Mucosa of gallbladder (tissue), 1 donor: ENCODE data around the gene RBMS1. TPM values are rescaled to one million over a fixed set of nuclear protein-coding genes. Genes with fewer than 3 reads are reported as not detected.
A peak's percentile ranks its signal among the peaks of the same experiment; 100 is the strongest.

Experiments used
- DNase-seq: peaks from one replicate; pipeline ENCODE4 v3.0.0-alpha.2; 2020; ENCODE audit warnings: low spot score
- total RNA-seq: library from RNA; stranded (reverse); gene quantifications from one replicate; pipeline ENCODE4 v1.2.1, GENCODE V29; 2021
- donor health status: DM: no; HTN: no; CAD: no.

RBMS1 gene
- total RNA-seq, 1 donor from 2014 or later, result 36.2 TPM

DNA sequence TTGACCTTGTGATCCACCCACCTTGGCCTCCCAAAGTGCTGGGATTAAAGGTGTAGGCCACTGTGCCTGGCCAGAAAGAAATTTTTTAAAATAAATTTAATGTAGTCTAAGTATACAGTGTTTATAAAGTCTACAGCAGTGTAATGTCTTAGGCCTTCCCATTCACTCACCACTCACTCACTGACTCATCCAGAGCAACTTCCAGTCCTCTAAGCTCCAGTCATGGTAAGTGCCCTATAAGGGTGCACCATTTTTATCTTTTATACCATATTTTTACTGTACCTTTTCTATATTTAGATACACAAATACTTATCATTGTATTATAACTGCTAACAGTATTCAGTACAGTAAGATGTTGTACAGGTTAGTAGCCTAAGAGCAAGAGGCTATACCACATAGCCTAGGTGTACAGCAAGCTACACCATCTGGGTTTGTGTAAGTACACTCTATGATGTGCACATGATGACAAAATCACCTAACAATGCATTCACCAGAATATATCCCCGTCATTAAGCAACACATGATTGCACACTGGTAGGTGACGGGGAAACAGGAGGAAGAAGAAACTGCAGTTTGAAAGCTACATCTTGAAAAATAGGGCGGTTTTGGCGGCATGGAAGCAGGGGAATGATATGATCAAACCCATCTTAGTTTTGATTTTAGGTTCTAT is 188.4 kb downstream of the RBMS1 start:
- no peak for DNase-seq

DNA sequence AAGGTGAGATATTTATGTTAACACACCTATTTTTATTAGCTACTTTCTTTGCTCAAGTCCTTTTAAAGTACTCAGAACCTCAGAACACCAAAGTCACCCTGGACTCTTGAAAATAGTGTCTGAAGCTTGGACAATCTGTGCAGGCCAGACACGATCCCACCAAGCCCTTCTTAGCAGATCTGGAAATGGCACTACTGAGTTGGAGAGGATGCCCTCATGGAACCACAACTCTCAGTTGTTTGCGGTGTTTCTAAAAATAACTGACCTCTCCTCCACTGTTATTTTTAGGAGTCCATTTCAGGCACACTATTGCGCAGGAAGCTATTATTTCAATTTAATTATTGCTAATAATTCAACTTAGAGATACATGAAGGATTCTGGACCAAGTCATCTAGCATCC is 190.1 kb downstream of the RBMS1 start:
- DNase-seq, result no peak

DNA sequence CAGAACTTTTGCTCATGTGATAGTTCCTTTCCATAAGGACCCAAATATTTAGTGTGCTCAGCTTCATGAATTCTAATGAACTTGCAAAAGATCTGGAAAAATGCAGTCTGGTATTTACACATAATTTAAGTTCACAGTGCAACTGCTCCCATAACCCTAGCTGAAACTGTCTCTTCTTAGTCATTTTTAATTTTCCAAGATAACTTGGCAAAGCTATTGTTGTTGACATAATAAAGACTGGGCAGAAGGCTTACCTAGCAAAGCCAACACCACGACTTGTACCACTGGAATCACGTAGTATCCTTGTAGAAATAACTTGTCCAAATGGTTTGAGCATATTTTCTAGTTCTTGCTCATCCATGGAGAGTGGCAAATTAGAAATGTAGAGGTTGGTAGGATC is 190.5 kb downstream of the RBMS1 start:
- DNase-seq, result no peak

DNA sequence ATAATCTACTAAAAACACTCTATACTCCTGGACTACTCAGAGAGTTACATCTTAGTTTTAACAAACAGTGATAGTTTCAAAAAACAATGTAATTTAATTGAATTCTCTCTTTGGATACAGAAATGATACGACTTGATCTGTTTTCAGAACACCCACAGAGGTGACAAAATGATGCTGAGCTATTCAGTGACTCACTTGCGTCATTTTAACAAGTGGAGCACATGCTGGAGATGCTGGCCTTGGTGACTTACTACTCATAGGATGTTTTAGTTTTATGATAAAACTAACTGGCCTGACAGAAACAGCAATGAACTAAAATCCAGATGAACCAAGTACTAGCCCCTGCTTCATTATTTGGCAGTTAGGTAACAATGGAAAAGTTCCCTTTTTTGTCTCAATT is 192.2 kb downstream of the RBMS1 start:
- no peak for DNase-seq

DNA sequence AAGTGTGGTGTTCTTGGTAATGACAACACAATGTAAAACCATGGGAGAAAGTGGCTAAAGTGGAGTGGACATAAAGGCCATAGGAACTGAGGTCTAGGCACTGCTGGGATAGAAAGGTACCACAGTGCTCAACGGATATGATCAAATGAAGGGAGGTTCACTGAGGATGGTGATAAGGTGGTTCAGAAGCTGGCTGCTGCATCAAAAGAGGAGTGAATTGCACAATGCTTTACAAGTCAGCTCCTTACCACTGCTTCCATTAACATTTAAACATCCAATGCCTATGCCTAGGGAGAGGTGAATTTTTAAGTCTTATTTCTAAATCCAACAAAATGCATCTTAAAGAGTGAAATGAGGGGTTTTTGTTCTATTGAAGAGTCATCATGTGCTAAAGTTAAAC is 193.4 kb downstream of the RBMS1 start:
- no peak for DNase-seq

DNA sequence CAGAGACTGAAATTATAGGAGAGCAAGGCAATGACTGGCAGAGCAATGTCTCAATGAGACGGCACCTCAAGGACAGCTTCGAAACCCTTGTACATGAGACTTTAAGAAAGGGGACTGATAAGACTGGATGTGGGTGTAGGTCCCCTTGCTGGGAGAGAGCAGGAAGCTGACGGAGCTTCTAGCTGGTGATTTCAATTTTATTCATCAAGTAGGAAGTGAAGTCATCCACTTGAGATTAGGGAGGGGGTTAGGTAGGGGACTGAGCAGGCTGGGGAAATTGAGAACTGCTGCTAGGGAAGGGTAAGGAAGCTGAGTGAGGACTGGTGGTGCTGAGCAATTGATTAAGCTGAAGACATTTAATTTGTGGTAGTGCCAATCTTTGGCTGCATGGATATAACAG is 194.1 kb downstream of the RBMS1 start:
- no peak for DNase-seq

DNA sequence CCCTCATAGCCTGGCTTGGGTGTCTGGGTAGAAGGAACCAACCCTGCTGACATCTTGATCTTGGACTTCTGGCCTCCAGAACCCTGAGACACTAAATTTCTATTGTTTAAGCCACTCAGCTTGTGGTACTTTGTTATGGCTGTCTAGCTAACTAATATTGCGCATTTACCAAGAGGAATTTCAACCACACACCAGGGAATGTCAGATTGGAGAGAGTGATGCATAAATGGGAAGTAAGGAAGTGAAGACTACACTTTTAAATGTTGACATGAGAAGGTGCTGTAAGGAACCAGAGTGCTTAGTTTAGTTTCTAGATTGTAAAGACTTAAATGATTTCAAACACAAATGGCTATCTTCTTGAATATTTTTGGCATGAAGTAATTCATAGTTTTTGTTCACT is 194.6 kb downstream of the RBMS1 start:
- no peak for DNase-seq

DNA sequence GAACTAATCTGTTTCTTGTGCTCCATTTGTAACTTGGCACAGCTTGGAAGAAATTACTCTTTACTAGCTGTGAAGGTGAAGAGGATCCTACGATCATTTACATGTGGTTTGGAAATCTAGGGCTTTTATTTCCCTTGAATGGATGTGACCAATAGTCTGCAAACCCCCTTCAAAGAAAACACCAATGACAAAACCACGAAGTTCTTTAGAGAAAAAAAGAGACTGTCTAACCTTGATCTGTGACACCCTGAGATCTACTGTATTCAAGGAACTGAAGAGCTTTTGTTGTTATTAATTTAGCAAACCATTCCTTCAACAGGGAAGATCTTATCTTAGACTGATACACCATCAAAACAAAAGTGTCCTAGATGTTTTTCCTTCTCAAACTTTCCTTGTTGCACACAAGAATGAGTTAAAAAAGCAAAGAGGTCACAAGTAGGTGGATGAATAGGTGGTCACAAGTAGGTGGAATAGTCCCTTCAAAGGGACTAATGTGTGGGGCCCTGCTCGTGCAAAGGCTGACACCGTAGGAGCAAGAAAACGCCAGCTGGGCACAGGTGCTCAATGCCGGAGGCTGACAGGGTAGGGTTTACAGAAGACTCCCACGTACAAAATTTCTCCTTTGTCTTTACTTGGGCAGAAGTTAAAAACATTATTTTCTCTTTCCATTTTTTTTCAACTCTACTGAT is 197.9 kb downstream of the RBMS1 start:
- DNase-seq, result no peak

DNA sequence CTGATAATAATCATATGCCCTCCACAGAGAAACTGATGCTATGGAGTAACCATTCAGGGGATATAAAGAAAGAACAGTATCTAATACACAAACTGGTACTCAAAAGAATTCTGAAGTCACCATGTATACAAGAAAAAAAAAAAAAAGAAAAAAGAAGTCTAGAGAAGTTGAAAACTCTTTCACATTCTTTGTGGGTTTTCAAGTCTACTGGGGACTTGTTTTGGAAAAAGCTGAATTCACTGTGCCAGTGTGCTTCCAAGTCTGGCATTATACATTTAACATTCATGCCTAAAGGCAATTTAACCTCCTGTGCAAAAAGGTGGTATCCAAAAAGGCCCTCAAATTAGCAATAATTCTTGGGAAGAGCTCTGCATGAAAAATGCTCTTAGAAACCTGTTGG is 198.7 kb downstream of the RBMS1 start:
- no peak for DNase-seq

DNA sequence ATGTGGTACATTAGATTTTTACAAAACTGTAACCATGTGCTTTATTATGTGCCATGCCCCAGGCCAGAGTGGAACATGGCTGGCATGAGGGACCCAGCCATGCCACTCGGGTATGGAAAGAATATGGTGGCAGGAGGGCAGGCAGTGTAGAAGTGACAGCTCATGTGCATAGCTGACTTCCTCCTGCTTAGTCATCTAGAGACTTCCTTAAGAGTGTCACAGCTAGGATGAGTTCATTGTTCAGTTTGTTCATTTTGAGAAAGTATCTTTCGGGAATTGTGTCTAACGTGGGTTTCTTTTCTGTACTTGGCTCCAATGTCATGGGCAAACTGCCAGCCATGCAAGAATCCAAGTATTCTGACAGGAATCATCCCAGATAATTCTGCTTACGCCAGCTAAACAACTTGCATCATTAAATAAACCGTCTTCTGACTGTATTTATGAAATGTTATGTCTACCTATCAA is 199.2 kb downstream of the RBMS1 start:
- peak; percentile 71 for DNase-seq

DNA sequence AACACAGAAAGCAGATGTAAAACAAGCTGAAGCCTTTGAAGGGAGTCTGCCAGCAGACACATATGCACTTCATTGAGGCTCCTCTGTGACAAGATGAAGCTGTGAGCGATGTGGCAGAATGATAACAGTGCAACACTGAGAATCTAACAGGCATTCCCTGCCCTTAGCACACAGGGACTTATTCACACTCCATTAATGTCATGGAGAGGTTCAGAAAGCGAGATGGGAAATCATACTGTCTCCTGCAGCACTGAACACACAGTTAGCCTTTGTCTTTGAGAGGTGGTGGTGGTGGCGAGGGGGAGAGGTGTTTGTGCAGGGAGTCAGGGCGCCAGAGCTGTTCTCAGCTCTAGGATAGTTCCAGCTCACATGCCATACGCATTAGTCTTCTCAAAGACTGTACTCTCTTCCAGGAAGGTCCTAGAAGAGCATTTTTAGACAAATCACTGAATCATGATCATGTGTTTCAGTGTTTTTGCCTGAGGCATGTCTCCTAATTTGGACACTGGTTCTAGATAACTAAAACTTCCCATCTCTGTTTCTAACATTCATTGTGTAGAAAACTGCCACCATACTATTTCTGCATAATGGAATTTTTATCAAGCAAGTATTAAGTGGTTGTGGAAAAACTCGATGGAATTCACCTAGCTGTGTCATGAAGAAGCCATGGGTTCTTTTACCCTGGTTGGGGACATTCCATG is 200.1 kb downstream of the RBMS1 start:
- DNase-seq, result no peak

DNA sequence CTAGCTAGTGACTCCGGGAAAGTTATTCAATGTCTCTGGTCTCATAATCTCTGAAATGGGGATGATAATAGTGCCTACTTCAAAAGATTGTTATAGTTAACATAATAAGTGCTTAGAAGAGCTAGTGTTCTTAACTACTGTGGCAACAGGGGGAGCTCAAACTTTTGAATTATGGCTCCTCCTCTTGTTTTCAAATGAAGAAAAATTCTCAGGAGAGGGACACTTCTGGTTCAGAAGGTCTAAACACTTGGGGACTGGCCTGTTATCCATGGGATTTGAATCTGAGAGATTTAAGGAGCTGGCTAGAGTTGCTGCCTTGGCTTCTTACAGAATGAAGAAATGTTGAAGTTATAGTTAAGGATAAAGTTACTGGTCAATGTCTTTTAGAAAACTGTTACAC is 201.4 kb downstream of the RBMS1 start:
- DNase-seq, result no peak

DNA sequence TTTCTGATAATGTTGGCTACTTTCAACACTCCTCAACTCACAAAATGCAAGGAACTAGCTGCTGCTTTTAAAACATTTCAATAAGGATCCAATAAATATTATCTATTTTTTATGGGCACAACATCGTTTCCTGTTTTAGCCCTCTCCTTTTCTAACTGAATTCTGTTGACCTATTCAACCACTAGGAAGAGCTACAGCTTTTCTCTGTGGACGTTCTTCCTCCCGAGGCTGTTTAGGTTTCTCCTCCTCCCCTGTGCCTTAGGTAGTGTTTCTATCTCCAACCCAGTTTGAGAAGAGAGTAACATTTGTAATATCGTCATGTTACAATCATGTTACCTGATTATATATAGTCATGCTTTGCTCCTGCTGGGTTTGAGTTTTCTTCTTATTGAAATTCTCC is 202.2 kb downstream of the RBMS1 start:
- no peak for DNase-seq

DNA sequence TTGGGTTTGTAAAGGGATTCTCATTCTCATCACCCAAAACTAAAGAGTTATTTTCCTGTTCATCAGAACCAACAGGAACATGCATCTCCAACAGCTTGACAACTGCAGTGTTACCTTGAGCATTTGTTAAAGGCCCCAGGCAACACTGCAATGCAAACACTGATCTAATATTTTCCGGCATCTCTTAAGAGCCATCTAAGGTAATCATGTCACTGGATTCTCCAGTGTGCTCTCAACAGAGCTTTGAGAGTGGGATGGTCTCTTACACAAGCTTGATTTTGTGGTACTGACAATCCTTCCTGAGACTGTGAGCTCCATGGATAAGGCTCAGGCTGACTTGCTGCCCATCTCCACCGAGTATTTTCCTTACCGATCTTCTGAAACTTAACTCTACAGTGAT is 203.0 kb downstream of the RBMS1 start:
- DNase-seq, result no peak

DNA sequence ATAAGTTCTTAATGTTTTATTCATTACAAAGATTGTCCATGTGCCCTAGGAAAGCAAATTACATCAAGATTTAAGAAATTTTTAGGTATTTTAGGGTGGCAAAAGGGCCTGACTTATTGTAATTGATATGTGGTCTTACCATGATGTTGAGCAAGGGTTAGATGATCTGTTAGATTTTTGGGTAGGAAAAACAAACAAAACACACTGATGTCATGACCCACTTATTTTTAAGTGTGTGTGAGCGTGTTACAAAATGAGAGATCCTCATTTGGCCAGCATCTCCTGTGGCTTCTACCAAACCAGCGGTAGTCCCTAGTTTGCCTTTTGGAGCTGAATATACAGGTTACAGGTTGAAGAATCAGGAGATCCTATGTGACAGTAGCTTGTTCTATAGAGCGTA is 203.8 kb downstream of the RBMS1 start:
- DNase-seq, result no peak

DNA sequence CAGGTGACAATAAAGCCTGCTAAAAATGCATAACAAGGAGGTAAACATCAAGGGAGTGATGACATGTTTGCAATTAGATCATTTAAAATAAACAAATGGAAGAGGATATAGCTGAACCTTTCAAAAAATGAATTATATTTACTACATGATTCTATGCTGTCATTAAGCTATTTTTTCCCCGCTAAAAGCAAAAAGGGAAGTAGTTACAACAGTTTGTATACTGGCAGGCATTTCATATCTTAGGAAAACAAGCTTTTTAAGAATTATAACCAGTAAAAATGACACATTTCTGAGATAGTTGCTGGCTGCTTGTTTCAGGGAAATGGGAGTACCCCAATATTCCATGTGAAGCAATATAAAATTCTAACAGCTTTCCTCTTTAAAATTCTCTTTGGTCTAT is 204.5 kb downstream of the RBMS1 start:
- no peak for DNase-seq

DNA sequence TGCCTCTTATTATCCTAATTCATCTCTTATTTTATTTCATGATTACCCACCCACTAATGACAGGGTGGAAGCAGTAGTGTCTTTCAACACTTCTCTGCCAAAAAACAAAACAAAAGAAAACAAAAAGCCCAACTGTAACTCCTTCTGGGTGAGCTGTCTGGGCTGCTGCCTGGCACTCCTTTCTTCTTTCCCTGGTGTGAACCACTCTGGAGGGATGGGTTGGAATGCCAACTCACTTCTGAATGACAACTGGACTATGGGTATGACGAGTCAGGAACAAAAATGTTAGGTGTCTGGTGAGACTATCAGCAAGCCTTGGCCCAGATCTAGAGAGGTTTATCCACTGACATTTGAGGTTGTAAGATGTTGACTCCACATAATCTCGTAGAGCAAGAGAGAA is 205.3 kb downstream of the RBMS1 start:
- no peak for DNase-seq

DNA sequence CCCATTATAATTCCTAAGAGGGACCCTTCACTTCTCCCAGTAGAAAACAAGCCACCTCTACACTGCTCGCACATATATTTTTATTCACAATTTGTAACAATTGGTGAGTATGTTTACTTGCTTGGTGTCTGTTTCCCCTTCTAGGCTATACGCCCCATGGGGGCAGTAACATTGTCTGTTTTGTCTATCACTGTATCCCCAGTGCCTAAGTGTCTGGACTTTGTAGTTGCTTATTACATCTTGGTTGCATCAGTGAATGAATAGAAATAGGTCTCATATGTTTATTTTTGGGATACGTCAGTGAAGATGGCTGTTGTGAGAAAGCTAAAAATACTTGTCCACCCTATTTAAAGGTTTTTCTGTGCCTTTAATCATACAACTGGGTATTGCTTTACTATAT is 206.1 kb downstream of the RBMS1 start:
- no peak for DNase-seq

DNA sequence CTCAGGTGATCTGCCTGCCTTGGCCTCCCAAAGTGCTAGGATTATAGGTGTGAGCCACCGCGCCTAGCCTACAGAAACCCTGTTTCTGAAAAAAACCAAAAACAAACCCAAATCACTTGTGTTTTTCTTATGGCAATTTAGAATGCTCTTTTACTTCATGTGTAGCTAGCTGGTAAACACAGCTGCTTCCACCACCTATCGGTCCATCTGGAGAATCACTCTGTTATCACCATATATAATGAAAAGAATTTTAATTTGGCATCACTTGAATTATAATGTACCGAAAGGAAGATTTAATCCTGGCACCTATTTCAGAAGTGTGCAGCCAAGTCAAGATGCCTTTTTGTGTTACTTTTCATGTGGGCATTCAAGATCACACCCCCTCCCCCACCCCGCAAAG is 207.1 kb downstream of the RBMS1 start:
- DNase-seq, result no peak

DNA sequence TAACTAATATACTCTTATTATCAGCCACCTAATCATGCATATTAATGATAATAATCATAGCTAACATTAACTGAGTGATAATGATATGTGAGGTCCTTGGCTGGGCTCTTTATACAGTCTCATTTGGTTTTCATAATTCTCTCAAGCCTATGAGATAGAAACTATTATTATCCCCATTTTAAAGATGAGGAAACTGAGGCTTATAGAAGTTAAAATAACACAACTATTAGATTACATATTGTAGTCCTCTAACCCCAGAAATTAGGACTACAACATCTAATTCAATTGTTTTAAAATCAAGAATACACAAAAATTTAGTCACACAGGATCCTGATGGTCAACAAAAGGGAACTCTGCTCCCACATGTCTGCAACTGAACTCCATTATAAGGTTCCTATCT is 209.9 kb downstream of the RBMS1 start:
- no peak for DNase-seq

DNA sequence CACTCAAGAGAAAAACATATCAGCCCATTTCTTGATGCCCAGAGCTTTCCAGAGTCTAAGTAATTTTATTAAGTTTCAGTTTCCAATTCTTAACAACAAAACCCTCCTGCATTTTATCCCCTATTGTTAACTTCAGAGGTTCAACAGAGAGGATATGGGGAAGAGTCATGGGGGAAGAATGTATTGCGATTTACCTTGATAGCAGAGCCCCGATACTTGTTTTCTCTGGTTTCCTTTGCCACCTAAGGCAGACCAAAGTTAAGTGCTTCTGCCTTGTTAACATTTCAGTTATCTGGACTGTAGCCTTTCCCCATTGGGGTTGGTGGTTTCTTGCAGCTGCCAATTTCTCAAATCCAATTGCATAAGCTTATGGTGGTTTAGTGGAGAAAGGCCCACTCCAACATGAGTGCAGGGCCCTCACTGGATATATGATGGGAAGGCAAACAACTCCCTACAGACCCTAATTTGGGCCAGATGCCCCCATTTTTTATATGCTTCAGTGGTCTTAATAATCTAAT is 211.5 kb downstream of the RBMS1 start:
- no peak for DNase-seq

DNA sequence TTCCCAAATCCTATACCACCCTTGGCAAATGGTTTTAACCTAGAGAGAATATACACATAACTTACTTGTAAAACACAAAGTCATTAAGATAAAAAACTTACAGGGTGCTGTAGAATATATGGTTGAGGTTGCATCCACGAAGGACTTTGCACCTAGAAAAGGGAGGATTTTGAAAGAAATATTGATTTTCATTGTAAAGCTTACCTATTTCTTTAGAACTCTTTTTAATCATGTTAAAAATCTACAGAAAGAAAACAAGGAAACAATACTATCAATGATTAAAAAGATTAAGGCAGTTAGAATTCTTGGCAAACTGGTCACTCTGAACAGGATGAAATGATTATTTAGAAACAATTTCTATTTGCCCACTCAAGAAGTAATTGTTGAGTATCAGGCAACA is 212.4 kb downstream of the RBMS1 start:
- DNase-seq, result no peak
